Right kidney (tissue), 1 donor: ENCODE measurements around the gene DOCK10.
A peak's percentile ranks its signal among the peaks of the same experiment; 100 is the strongest.
"Not testable (repeated sequence)": the region's sequence is repeated elsewhere in the genome, so short reads cannot be mapped to it uniquely, and the experiment has no call there.

ENCODE experiments used
- DNase-seq: peaks from one replicate; pipeline ENCODE4 v3.0.0-alpha.2; 2016

The DOCK10 gene

GRCh38 chr2:224917246-224917645 lies 125.0 kb downstream of the DOCK10 start:
- not testable (repeated sequence) for DNase-seq

DNA sequence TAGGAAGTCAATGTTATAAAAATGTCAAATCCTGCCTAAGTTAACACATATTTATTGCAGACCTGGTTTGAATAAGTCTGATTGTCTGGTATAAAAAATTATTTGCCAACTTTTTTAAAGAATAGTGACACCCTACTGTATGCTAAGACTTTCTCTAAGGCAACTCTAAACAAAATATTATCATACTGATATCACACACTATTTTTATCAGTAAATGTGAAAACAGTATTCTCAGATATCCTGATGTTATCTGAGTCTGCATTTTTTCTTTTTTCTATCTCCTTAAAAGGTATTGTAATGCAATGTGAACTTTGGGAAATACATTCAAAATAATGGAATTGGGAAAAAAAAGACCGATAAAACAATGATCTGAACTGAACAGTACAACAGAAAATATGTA lies 127.1 kb downstream of the DOCK10 start:
- no peak for DNase-seq

DNA sequence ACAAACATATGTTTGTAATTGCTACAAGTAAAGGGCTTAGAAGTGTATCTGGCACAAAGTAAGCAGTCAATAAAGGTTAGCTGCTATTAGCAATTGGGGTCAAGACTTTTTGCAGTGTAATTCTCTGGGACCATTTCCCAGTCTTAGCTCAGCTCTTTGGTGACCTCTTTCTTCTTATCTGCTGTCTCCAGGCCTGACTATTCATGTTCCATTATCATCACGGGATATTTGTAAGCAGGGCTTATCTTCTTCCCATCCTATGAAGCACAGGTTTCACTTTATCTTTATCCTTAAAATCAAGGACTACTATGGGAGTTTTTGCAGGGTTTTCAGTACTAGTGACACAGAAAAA lies 131.7 kb downstream of the DOCK10 start:
- no peak for DNase-seq

DNA sequence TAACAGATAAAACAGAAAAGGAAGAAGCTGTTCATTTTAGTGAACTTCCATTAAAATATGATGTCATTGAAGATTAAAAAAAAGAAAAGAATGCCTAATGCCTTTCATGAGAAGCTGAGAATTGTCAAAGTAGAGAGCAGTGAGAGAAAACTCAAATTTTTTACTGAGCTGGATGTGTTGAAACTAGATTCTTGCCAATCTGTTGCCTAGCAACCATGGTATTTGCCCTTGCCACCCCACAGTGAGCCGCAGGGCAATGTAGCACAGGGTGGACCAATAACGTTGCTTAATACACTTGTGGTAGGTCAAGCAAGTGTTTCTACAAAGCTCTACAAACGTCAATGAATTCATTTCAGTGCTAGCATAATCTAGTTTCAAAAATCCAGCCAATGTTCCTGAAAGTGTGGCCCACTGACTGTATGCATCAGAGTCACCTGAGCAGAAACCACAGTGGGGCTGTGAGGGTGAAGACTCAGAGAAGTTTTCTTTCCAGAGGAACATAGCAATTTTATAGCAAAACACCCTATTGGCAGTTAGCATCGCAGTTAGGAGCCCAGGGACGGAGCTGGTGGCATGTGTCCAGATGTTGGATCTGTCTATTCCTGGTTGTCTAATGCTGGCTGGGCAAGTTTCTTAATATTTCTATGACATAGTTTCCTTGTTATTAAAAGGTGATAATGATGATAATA lies 132.2 kb downstream of the DOCK10 start:
- peak; percentile 31 for DNase-seq

DNA sequence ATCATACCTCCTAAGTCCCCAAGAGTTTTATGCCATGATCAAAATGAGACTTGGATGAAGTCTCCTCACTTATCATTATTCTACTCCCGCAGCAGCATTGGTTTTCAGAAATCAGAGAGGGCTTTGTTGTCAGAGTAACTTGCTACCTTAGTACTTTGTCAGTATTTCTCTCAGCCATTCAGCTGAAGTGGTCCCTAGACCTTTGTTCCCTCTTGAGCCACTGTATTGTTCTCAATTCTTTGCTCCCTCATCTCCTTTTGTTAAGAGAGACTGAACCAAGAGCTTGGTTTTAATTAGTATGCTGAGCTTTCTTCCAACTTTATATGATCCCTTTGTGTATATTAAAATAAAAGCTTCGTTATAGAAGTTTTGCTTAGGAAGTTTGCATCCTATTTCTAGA lies 133.4 kb downstream of the DOCK10 start:
- DNase-seq: no peak

GRCh38 chr2:224904381-224904780 lies 137.9 kb downstream of the DOCK10 start:
- DNase-seq: no peak

- DNase-seq: no peak
Measured at GRCh38 chr2:224903621-224904020, 138.6 kb downstream of the DOCK10 start.

- DNase-seq: no peak
Measured at GRCh38 chr2:224901121-224901676, 141.1 kb downstream of the DOCK10 start.

- no peak for DNase-seq
Measured at GRCh38 chr2:224895377-224895776, 146.9 kb downstream of the DOCK10 start.

DNA sequence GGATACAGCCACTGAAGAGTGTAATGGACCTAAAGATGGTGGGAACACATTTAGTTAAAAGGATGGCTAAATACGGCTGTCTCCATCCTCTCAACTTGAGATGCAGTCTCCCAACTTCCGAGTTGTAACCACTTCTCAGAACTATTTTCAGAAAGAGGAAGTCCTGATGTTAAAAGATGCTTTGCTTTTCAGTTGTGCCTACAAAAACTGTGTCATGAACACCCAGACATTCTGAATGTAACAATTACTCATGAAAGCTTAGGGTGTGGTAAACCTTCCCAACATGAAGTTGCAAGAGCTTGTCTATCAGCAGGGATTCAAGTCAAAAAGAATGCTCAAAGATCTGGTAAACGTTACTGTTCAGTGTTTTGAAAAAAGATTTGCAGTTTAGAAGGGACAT lies 147.9 kb downstream of the DOCK10 start:
- DNase-seq: no peak

GRCh38 chr2:224893848-224894247 lies 148.4 kb downstream of the DOCK10 start:
- no peak for DNase-seq

GRCh38 chr2:224892574-224893204 lies 149.6 kb downstream of the DOCK10 start:
- no peak for DNase-seq

DNA sequence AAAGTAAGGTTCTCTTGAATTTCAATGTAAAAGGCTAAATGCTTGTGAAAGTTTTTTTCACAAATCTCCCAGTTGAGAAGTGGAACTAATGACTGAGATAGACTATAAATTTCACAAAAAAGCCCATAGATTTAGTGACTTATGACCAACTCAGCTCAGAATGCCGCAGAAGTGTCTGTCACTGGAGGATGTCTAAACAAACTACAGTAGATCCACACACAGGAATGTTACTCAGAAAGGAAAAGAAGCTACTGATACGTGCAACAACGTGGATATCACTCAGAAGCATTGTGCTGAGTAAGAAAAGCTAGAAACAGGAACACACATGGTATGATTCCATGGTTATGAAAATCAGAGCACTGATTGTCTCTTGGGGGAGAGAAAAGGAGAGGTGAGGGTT lies 151.9 kb downstream of the DOCK10 start:
- DNase-seq: no peak

GRCh38 chr2:224887141-224887540 lies 155.1 kb downstream of the DOCK10 start:
- no peak for DNase-seq

GRCh38 chr2:224885836-224886547 lies 156.3 kb downstream of the DOCK10 start:
- DNase-seq: no peak

DNA sequence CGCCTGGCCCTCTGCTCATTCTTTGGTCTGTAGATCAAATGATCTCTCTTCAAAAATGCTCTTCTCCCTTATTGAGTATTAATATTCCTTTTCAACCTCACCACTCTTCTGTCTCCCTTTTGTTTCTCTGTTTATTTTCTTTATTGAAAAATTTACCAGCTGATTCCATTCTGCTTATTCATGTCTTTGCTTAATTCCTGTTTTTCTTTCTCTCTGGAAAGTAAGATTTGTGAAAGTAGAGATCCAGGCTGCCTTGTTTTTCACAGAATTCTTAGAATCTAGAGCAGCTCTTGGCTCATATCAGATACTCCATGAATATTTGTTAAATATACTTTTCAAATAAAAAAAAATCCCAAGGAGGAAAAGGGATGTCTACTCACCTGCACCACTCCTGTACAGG lies 157.0 kb downstream of the DOCK10 start:
- DNase-seq: no peak

DNA sequence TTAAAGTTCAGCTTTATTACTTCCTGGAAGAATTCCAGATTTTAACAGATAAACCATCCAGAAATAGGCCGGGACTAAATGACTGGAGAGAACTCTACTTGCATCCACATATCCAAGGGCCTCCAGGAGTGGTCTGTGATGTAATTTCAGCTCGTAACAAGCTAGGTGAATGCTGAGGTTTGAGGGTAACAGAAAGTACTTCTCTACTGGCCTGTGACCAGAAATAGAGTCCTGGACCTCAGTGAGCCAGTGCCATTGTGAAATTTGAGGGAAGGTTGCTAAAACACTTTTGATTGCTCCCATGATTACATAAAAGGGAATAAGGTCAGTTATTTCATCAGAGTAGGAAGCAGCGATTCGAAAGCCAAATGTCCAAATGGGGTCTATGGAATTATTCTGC lies 158.1 kb downstream of the DOCK10 start:
- DNase-seq: no peak

GRCh38 chr2:224883700-224884099 lies 158.6 kb downstream of the DOCK10 start:
- no peak for DNase-seq

DNA sequence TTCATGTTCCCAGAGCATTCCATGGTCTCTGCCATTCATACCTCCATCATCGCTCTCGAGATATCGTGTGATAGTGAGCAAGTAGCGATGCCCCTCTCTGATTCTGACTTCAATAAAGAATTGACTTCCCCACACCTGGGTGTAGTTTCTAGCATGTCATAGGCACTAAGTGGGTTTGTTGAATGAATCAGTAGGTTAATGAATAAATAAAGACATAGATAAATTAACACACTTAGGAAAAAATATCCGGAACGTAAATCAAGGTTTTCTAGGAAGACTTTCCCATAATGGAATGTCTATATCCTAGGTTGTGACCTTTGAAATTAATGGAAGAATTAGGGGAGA lies 159.1 kb downstream of the DOCK10 start:
- DNase-seq: no peak

- no peak for DNase-seq
Measured at GRCh38 chr2:224882291-224883171, 159.7 kb downstream of the DOCK10 start.

GRCh38 chr2:224881846-224882245 lies 160.4 kb downstream of the DOCK10 start:
- no peak for DNase-seq

DNA sequence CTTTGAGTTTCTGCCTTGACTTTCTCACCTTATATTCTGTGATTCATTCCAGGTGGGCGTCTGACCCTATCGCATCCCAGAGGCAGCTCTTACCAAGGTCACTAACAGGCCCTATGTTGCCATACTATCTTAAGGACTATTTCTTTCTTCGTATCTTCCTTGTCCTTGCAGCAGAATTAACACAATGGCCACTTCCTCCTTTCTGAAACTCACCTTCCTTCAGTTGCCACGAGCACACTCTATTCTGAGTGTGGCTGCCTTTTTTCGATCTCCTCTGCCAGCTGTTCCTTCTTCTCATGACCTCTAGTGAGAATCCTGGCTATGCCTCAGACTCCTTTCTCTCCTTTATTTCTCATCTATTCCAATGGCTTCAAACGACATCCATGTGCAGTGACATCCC lies 165.7 kb downstream of the DOCK10 start:
- DNase-seq: no peak

DNA sequence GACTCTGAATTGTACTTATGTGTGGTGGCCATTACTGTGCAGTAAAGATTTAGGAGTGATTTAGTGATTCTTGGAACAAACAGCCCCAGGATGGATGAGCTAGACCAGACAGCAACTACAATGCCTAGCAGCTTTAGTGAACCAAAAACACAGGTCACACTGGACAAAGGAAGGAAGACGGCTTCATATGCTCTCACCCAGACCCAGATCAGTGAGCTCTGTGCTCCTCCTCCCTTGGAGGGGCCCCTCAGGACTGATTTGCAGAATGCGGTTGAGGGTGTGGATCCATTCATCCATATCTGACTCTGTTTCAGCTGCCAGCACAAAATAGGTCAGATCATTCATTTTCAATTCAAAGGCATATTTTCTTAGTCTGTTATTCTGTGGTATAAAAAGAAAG lies 166.4 kb downstream of the DOCK10 start:
- DNase-seq: no peak
